ENCODE results near the gene TLN1. TPM values are rescaled to one million over a fixed set of nuclear protein-coding genes. Genes with fewer than 3 reads are reported as not detected.
A peak's percentile ranks its signal among the peaks of the same experiment; 100 is the strongest.

Gene TLN1
- total and polyA plus RNA-seq, 2 donors (not counting 1 experiment from before 2014, with no cell fraction given) = 102 to 280 TPM

GRCh38 chr9:35749515-35750255, 17.7 kb upstream of the TLN1 start:
- ATAC-seq (ENCODE audit: low read depth) (peak; percentile 46), DNase-seq (peak; percentile 67)
- POLR2A ChIA-PET = interaction anchor here (0.6 to 2.4 kb wide), 7 partner anchors 12 to 145 kb away, joined by 3 to 29 read pairs (median 4); partner anchors contain the start of genes CREB3, HINT2 and TLN1
- Histone ChIP-seq H3K9me3 (ENCODE audit: control extremely low read depth in 1 of 3, control insufficient read depth in 2 of 3, insufficient read depth in 1 of 3, low read length in 2 of 3) (no peaks in the 10 kb centered on the region), H3K9ac (ENCODE audit: low read length) (peak overlapping the region; percentile 81), H4K20me1 (ENCODE audit: control insufficient read depth, insufficient read depth, low read length, poor library complexity, severe bottlenecking) (peaks cover 35% of the 10 kb centered on the region), H3K27me3 (replicated peaks in 1 of 4; ENCODE audit: control extremely low read depth in 1 of 4, control insufficient read depth in 3 of 4, insufficient read depth in 4 of 4, low read length in 3 of 4) (no peaks in the 10 kb centered on the region), H3K79me2 (ENCODE audit: control insufficient read depth, insufficient read depth, low read length) (peaks cover 91% of the 10 kb centered on the region), H3K4me3 (ENCODE audit: control extremely low read depth in 1 of 5, extremely low read depth in 1 of 5, insufficient read depth in 1 of 5, low read depth in 2 of 5, low read length in 4 of 5) (peak overlapping the region; percentile 49 to 92 (median 84)), H3K4me2 (replicated peaks; ENCODE audit: low read depth, low read length, poor library complexity, severe bottlenecking) (peak overlapping the region; percentile 88), H3K27ac (ENCODE audit: low read length in 2 of 2) (peak overlapping the region; percentile 71 to 77), H3K4me1 (ENCODE audit: control insufficient read depth in 2 of 2, insufficient read depth in 2 of 2, low read length in 2 of 2) (peaks cover 37 to 41% of the 10 kb centered on the region in 2 donors), H3K36me3 (replicated peaks in 1 of 2; ENCODE audit: control extremely low read depth in 1 of 2, control insufficient read depth in 1 of 2, extremely low read depth in 1 of 2, insufficient read depth in 2 of 2, low read length in 1 of 2) (peaks cover 2 to 40% of the 10 kb centered on the region in 2 experiments), H2AFZ (ENCODE audit: insufficient read depth, low read depth, low read length, poor library complexity, severe bottlenecking) (peak overlapping the region; percentile 82)
- Mint-ChIP-seq H3K27me3 (no peaks in the 10 kb centered on the region), H3K9me3 (ENCODE audit: insufficient read depth) (no peaks in the 10 kb centered on the region), H3K27ac (peak overlapping the region; percentile 96), H3K4me1 (peaks cover 49% of the 10 kb centered on the region), H3K4me3 (peak overlapping the region; percentile 96)
- CTCF ChIA-PET = interaction anchor here (1.0 to 9.4 kb wide), 14 partner anchors 9 to 146 kb away, joined by 3 to 142 read pairs (median 5); partner anchors contain the start of genes ARHGEF39, CREB3, SPAG8 and TLN1
- no peak for TF ChIP-seq EZH2 (IDR thresholded peaks at IDR 0.05; ENCODE audit: borderline replicate concordance, insufficient read depth, low read depth, low read length, poor library complexity, severe bottlenecking)
- TF ChIP-seq CTCF (IDR thresholded peaks at IDR 0.05) = no peak
- intact Hi-C loops (cut with micrococcal nuclease) = loop anchor here (1.0 kb wide), 4 partner anchors 8 to 145 kb away; partner anchors contain the start of genes CREB3 and TLN1
- 0% methylated on average over 9 of the region's 19 CpGs for WGBS (ENCODE audit: insufficient coverage)
